GDM1 (cell line): Measurements from ENCODE around the gene COG5.
A peak's percentile ranks its signal among the peaks of the same experiment; 100 is the strongest.

ENCODE experiments used
- DNase-seq: peaks from one replicate; lab custom pipeline; 2025; lab: John Stamatoyannopoulos, UW

Gene COG5

GRCh38 chr7:107394276-107394675 lies 169.4 kb downstream of the COG5 start:
- DNase-seq = no peak

GRCh38 chr7:107392830-107393229 lies 170.9 kb downstream of the COG5 start:
- DNase-seq = no peak

GRCh38 chr7:107390916-107391315 lies 172.8 kb downstream of the COG5 start:
- no peak for DNase-seq

DNA sequence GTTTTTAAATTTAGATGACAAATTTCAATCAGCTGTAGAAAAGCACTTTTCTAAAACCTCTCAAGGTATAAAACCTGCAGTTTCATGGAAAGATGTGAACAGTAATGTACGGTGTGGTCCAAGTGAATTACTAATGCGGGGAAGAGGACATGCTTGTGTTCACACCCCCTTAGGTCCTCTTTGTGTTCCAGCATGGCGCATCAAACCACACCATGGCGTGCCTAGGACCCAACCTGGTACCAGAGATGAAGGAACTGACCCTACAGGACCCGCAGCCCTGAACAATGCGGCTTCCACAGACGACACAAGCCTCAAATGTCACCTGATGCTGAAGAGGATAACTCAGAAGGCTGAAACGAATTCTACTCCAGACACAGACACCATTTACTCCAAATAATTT lies 175.1 kb downstream of the COG5 start:
- no peak for DNase-seq

GRCh38 chr7:107387573-107388219 lies 176.0 kb downstream of the COG5 start:
- no peak for DNase-seq

DNA sequence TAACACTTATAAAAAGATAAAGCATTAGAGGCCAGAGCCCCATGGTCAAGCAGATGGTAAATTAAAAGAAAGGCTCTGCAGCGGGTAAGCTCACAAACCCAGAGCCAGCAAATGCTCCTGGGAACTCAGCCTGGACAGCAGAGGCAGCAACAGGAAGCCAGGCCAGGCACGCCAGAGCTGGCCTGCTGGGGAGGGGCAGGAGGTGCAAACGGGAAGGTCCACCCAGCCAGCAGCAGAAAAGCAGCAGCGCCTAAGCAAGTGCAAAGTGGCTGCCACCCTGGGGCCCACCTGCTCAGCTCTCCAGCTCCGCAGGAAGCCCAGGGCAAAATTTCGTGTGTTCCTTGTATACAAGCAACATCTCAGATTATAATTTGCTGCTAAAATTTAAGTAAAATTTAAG lies 176.6 kb downstream of the COG5 start:
- no peak for DNase-seq

DNA sequence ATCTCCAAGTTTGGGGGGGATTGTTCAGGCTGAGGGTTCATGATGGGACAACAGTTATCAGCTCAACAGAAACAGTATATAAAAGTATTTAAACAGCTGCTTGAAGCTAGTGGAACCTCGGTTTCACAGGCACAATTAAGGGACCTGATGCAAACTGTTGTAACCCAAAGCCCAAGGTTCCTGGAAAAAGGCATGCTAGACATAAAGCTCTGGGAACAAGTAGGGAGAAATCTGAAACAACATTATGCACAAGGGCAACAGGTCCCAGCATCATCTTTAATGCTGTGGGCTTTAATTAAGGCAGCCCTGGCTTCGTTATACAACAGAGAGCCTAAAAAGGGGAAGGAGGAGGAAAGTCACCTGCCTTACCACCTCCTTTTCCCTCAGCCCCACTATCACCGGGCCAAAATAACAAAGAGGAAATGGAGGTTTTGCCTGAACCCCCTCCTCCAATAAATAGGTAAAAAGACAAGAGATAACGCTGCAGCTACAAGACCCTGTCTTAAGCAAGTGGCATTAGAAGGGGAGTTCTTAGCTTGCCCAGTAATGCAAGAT lies 177.1 kb downstream of the COG5 start:
- DNase-seq = no peak

DNA sequence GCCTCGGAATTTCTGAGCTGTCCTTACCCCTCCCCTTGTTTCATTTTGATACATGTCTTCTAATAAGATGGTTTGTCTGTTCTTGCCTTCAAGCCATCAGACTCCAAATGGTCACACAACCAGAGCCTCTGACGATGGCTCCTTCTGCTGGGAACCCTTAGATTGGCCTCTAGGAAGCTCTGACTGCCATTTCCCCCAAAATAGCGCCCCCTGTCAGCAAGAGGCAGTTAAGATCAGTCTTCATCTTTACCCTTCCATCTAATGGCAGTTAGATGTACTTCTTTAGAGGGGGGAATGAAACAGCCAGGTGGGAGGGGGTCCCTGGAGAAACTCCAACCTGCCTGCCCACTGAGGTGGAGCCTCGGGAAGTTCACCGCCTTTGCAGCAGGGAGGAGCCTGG lies 179.7 kb downstream of the COG5 start:
- no peak for DNase-seq

GRCh38 chr7:107383203-107383602 lies 180.5 kb downstream of the COG5 start:
- DNase-seq = no peak

GRCh38 chr7:107381453-107381852 lies 182.3 kb downstream of the COG5 start:
- DNase-seq = no peak

GRCh38 chr7:107373354-107373753 lies 190.4 kb downstream of the COG5 start:
- DNase-seq = no peak

- DNase-seq = no peak
Observed at GRCh38 chr7:107372298-107372697, 191.4 kb downstream of the COG5 start.

DNA sequence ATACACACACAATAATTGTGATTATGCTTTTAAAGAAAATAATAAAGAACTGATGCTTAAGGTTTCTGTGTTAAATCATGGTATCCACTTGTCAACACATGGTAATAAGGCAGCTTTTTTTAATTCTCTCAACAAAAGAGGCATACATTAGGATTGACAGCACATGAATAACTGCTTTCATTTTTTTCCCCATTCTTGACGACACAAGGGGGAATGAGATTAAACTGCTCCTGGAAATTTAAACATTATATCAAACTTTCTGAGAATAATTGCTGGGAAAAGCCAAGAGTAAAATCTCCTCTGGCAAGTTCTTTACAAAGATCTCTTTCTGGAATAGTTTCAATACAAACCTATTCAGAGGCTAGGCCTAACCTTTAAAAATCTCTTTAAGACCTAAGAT lies 192.9 kb downstream of the COG5 start:
- DNase-seq = no peak

GRCh38 chr7:107364787-107365186 lies 198.9 kb downstream of the COG5 start:
- DNase-seq = no peak

GRCh38 chr7:107359520-107360316 lies 204.0 kb downstream of the COG5 start:
- DNase-seq = no peak

DNA sequence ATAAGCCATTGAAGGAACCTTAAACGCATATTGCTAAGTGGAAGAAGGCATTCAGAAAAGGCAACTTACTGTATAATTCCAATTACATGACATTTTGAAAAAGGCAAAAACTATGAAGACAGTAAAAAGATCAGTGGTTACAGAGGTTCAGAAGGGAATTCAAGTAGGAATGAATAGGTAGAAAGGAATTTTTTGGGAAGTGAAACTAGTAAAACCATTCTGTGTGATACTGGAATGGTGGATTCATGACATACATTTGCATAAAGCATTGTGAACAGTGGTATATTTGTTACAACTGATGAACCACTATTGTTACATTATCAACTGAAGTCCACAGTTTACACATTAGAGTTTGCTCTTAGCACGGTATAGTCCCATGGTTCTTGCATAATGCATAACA lies 208.1 kb downstream of the COG5 start:
- no peak for DNase-seq

DNA sequence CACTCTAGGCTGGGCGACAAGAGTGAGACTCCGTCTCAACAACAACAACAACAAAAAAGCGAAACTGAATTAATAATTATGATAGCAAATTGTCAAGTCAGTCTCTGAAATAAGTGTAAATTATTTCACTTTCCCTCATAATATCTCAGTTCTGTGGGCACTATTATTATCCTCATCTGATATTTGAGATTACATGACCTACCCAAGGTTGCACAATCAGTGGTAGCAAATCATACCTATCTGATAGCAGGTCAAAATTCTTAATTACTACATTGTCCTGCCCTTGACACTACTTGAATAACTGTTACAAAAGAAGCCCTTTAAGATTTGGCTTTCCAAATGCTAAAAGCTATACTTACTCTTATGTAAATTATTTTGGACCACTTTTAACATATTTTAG lies 209.1 kb downstream of the COG5 start:
- no peak for DNase-seq

DNA sequence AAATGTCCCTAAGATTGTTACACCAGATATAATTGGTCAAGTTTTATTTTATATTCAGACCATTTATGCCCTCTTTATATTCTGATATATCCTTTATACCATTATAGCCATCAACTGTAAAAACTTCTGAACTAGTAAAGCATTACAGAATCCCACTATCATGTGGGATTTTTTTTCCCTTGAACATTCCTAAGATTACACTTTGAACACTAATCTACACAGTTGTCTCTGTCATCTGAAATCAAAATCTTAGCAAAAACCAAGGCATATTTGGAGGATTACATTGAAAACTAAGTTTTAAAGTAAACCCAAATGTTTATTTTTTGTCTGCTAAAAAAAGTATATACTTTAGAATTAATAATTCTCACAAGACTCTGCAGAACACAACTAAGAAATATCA lies 210.0 kb downstream of the COG5 start:
- DNase-seq = no peak

DNA sequence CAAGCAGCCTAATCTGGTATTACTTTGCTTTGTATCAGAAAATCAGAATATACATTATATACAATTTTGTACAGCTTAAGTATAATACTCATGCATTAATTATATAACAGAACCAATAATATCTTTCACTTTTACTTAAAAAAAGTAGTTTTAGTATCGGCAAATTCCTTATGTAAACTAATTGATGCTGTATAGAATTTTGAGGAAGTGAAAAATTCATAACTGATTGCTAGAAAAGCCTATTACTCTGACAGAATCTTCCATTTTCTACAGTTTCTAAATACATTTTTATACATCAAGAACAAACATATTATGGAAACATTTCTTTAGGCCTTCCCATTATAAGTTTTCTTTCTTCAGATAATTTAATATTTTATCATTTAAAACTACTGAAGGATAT lies 217.8 kb downstream of the COG5 start:
- DNase-seq = no peak

DNA sequence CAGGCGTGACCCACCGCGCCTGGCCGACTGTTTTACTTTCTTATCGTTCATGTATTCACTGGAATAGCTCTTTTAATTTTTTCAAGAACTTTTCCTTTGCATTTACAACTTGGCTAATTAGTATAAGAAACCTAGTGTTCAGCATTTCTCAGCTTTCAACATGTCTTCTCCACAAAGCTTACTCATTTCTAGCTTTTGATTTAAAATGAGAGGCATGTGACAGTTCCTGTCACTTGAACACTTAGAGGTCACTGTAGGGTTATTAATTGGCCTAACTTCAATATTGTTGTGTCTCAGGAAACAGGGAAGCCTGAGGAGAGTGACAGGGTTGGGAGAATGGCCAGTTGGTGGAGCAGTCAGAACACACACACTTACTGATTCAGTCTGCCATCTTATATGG lies 218.9 kb downstream of the COG5 start:
- no peak for DNase-seq

GRCh38 chr7:107344286-107344685 lies 219.4 kb downstream of the COG5 start:
- DNase-seq = no peak

DNA sequence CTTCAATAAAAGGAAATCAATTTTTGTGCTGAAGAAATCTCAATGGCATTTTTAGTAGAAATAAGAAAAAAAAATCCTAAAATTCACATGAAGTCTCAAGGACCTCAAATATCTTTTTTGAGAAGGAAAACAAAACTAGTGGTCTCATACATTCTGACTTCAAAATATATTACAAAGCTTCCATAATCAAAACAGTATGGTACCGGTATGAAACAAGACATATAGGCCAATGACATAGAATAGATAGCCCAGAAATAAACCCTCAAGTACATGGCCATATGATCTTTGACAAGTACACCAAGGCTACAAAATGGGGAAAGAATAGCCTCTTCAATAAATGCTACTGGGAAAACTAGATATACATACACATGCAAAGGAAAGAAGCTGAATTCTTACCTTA lies 225.6 kb downstream of the COG5 start:
- no peak for DNase-seq

DNA sequence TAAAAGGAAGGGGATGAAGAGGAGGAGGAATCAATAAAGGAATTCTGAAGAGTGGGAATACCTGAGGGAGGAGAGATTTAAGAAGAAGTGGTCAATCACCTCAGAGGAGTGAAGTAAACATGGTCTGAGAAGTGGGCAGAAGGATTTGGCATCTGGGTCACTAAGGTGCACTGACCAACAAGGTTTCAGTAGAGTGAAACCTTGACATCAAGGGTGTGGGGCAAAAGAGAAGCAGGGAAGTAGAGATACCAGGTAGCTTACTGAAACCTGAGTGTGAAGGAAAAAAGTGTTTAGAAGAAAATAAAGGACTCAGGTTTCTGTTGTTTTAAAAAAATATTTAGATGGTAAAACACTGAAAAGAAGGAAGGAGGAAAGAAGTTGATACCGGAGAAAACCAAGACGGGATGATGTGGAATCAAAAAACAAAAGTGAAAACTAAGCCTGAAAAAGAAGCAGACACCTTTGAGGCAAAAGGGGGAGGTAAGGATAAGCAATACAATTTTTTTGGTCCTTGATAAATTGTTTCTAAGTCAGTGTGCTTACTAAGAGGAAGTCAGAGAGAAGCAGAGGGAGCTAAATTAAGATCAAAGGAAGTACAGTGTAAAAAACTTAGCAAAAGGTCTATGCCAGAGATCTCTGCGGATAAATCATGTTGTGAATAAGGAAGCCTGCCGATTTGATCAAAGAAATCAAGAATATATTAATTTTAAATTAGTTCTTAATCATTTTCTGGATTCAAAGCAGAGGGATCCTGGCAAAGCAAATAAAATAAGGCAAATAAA lies 231.0 kb downstream of the COG5 start:
- DNase-seq = peak; percentile 8
